HG02623 (cell line): ENCODE measurements around the gene ALOX5AP.

Source experiments
- ATAC-seq: cut with Tn5 transposase; IDR thresholded peaks from one replicate; pipeline ENCODE4 v1.9.1; 2021; ENCODE audit warnings: moderate library complexity; ENCODE audit not compliant: unreplicated experiment

Gene ALOX5AP

DNA sequence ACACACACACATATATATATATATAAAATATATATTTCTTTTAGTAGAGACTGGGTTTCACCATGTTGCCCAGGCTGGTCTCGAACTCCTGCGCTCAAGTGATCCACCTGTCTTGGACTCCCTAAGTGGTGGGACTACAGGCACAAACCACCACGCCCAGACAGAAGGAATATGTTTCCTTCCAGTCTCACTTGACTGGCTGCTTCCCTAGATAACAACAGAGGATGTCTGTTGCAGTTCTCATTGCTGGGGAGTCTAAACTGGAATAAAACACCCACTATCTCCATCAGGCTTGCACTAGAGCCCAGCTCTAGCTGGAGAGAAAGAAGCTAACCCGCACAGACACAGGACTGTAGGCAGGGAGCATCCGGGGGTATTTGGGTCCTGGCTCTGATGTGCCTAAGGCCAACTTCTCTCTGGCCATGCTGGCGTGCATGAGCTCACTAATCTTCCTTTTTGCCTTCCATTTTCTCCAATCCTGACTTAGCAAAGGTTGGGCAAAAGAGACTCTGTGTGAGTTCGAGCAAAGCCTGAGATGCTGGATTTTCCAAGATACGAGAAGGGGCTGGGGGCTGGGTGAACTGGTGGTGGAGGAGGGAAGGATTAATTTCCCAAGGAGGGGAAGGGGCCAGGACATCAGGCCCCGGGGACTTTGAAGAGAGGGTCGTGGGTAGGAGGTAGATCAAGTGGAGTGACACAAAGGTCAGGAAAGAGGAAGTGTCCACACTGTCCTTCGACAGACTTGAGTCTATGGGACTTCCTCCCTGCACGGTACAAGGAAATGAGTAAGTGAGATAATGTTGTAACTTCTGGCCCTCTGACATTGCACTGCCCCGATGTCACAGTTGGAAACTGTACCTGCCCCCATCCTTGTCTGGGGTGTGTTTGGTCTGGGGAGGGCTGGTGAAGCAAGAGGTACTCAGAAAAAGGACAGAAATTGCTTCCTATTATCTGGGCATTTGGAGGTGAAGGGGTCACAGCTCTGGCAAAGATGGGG, 22.5 kb upstream of the ALOX5AP start:
- ATAC-seq = no peak

DNA sequence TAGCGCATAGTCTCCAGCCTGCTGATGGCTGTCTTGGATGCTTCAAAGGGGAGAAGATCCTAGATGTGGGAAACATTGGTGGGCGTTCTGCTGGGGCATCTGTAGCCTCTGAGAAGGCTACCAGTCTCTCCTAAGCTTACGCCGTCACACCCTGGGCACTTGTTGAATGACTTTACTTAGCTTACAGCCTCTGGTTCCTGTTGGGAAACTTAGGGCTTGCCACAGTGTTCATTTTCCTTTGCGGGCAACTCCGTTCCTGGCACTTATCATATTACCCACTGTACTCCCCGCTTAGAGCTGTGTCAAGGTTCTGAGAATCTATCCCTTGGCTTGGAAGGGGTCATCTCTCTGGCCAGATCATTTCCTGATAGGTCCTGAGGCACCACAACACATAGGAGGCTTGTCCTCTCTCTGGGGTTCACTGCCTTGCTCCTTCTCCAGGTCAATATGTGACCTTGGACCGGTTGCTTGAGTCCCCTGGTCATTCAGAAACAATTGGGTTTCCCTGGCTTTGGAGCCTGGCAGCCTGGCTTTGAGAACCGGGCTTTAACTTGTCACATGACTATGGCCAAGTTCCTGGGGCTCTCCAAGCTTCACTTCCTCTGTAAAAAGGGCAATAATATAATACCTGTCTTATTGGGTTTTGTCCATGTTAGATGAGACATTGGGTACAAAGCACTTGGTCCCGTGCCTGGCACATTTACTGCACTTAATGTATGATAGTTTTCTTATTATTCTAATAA, 20.5 kb upstream of the ALOX5AP start:
- no peak for ATAC-seq

DNA sequence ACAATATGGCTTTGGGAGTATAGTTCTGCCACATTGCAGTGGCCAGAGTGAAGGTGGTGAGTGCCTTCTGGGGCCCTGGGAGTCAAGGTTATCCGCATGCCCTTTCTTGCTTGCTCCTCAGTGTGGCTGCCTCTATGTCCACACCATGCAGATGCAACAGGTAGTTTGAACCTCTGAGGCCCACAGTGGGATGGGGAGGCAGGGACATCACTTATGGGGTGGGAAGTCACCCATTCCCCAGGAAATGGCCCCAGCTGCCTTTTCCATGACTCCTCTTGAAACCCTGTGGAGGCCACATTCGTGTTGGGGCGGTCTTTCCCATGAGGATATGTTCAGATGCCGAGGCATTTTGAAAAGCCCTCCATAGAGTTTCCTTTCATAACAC, 20.0 kb upstream of the ALOX5AP start:
- ATAC-seq = no peak

DNA sequence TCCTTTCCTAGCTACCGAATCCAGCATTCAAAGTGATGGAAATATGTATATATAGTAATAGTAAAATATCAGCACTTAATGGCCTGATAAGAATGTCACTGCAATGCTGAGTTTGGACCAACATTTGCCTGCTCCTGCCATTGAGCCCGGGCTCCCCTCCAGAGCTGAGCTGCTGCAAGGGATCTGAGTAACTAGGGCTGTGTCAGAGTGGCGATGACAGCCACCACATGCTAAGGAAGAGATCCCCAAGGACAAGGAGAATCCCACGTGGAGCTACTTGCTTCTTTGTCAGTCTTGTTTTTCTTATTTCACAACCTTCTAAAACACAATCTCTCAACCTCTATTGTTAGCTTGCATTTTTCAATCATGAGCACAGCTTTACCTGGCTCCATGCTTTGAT, 19.5 kb upstream of the ALOX5AP start:
- no peak for ATAC-seq

DNA sequence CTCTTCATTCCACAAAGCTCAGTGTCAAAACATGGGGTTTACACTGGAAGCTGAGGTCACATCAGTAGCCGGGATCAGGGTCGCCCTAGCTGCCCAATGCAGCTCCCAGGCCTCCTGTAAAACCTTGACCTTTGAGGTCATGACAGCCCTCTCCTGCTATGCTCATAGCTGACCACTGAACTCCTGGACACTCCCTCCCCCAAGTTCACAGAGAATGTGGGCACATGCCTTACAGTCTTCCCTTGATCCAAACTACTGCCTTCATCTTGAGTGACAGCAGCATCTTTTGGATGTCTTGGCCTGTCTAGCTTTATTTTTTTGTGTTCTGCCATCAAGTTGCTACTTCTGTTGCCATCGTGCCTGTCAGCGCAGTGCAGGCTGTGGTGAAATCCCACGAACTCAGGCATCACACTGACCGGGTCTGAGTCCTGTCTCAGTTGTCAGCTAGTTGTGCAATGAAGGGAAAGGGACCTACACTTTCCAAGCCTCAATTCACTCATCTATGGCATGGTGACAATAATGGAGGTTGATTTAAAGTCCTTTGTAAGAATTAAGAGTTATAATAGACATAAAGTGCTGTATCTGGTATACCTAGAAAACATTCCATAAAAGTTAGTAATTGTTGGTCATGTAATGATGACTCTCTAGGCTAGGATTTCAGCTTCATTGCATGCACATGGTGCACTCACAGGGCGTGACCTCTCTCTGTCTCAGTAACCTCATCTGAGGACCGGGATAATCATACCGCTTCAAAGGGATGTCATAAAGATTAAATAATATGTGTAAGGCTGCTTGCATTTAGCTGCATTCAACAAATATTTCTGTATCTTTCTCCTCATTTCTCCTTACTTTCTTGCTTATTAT, 16.4 kb upstream of the ALOX5AP start:
- no peak for ATAC-seq

DNA sequence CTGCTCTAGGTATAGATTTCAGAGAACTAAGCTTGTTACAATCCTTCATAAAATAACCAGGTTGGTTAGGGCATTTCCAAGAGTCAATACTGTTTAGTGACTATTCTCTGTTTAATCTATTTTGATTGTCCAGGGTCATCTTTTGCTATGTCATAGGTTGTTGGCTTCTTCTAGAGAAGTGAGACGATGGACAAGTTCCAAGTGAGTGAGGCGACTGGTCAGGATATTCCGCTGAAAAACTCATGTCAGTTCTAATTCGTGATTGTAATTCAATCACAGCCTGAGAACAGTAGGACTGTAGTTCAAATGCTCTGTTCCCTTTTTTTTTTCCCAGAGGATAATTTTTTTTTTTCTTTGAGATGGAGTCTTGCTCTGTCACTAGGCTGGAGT, 15.8 kb upstream of the ALOX5AP start:
- no peak for ATAC-seq

DNA sequence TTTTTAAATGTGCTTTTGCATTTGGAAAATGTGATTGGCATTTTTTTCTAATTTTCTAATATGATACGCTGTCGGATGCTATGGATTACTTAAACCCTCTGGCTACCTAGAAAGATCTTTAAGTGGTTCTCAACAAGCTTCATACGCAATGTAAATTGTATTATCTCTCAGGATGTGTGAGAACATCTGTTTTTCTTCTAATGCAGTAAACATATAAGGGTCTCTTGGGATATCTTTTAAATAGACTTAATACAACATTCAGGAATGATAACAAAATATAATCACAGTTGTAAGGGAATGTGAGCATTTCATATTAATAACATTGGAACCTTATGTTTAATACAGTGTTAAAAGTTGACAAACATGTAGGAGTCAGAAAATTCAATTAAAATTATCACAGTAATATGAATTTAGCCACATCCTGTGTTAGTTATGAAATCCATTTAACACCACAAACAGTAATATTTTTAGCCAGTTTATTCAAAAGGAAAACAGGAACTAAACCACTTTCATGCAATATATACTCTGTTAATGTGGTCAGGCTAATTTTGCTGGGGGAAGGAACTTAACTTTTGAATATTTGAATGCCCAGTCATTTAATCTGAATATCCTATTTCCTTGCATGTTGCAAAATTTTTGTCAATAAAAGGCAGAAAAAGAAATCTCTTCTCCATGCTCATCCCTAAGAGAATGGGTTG, 15.0 kb upstream of the ALOX5AP start:
- peak; percentile 61 for ATAC-seq

DNA sequence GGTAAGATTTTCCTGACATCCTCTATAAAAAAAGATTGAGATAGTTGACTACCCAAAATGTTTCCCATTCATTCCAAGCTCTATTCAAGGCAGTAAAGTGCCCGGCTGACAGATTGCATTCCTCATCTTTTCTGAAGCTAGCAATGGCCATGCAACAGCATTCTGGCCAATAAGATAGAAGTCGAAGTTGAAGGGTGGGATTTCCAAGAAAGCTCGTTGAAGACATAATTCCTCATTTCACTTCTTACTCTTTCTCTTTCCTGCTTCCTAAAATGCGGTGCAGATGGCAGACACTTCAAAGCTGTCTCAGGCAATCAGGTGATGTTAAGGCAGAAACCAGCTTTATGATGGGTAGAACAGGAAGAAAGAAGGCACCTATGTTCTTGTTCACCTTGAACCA, 13.4 kb upstream of the ALOX5AP start:
- ATAC-seq = no peak

DNA sequence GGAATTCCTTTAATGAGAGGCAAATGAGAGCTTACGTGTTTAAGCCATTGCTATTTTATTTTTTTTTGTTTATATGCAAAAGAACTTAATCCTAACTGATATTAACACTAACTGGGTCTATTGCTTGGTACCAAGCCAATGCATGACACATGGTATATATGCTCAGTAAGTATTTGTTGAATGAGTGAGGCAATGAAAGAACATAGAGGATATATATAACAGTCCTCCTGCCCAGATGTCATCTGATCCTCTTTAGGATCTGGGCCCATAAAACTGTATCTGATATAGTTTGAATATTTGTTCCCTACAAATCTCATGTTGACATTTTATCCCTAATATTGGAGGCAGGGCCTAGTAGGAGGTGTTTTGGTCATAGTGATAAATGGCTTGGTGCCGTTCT, 13.0 kb upstream of the ALOX5AP start:
- ATAC-seq = no peak

DNA sequence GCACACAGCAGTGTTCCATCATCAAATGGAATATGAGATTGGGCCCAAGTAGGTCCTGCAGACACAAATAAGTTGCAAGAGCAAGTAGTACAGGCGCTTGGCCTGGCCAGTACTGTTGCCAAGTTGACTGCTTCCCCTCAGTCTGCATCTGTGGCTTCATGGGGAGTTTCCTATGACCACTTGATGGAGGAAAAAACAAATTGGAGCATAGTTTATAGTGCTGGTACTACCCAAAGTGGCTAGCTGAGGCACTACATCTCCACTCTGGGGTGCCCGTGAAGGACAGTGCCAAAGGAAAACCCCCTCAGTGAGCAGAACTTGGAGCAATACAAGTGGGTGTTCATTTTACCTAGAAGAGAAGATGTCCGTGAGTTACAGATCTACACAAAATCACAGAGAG, 10.6 kb upstream of the ALOX5AP start:
- no peak for ATAC-seq

DNA sequence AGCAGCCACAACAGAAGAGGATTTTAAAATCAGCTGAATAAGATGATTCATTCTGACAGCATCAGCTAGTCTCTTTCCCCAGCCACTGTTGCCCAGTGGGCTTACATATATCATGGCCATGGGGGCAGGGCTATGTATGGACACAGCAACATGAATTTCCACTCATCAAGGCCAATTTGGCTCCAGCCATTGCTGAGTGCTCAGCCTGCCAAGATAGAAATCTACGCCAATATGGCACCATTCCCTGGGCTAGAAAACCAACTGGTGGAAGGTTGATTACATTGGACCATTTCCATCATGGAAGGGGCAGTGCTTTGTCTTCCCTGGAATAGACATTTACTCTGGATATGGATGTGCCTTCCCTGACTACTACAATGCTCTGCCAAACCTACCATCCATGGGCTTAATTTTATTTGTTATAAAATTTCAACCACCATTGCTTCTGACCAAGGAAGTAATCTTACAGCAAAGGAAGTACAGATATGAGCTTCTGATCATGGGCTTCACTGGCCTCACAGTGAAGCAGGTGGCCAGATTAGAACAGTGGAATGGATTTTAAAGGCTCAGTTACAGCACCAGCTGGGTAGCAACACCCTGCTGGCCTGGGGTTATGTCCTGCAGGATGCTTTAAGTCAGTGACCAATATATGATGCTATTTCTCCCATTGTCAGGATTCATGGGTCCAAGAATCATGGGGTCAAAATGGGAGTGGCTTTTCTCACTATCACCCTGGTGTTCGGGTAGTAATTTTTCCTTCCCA, 9.8 kb upstream of the ALOX5AP start:
- no peak for ATAC-seq

DNA sequence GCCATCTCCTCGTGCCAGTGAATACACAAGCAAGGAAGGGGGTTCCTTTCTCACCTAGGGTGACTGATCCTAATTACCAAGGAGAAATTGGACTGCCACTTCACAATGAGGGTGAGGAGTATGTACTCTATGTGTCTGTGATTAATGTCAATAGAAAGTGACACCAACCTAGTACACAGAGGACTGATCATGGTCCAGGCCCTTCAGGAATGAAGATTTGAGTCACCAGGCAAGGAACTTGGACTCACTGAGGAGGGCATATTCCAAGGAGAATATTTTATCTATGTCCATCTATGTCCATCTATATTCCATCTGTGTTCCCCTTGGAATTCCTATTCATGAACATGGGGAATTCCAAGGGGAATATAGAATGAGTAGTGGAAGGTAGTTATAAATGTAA, 9.2 kb upstream of the ALOX5AP start:
- no peak for ATAC-seq

DNA sequence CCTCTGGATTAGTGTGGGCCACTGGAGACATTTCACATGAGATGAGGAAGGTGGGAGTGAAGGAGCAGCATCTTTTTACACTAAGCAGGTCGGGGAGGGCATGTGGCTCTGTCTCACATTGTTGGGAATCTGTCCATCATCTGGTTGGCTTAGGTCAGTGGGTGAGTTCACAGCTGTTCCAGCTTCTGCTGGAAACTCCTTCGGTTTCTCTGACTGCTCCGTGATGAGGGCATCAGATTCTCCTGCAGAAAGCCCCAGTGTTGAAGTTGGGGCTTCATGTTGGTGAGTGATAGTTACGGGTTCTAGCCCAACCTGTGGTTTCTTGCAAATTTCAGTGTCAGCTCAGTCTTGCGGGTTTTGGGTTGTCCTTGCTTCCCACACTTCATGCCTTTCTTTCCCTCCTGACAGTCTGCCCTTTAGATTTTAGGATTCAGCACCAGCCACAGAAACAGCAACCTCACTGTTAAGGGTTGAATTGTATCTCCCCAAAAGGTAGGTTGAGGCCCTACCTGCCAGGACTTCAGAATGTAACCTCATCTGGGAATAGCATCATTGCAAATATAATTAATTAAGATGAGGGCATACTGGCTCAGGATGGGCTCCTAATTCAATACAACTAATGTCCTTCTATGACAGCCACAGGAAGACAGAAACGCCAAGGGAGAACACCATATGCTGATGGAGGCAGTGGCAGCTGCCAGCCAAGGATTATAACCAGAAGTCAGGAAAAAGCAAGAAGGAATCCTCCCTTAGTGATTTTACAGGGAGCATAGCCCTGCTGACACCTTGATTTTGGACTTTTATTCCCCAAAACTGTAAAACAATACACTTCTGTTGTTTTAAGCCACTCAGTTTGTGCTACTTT, 7.6 kb upstream of the ALOX5AP start:
- no peak for ATAC-seq

DNA sequence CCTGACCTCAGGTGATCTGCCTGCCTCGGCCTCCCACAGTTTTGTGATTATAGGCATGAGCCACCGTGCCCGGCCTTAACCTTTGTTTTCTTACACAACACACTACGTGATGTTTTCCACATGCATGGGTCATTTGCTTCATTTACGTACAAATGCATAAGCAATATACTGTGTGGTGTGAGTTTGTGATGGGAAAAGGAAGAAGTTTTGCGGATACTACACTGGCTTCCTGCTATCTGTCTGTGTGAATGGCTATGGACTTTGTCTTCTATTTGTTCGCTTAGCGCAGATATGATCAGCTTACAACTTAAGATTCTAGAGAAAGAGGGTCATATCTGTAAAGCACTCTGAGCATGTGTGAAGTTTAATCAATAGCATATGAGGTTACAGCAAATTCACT, 5.5 kb upstream of the ALOX5AP start:
- no peak for ATAC-seq

DNA sequence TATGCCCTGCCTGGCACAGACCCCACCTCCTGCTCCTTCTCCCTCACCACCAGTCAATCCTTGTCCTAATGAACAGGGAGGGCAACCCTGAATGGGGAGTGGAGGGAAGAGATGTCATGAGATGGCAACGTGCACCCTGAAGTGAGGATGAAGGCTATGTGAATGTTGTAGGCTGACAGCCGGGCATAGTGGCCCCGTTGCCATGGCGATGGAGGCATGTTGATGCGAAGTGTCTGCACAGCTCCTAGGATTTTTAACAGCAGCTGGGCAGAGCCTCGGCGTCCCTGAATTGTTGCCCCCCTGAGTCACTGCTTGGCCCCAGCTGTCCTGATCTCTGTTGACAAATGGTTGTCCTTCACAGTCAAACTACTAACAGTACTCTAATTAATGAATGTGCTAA, 4.8 kb upstream of the ALOX5AP start:
- no peak for ATAC-seq

DNA sequence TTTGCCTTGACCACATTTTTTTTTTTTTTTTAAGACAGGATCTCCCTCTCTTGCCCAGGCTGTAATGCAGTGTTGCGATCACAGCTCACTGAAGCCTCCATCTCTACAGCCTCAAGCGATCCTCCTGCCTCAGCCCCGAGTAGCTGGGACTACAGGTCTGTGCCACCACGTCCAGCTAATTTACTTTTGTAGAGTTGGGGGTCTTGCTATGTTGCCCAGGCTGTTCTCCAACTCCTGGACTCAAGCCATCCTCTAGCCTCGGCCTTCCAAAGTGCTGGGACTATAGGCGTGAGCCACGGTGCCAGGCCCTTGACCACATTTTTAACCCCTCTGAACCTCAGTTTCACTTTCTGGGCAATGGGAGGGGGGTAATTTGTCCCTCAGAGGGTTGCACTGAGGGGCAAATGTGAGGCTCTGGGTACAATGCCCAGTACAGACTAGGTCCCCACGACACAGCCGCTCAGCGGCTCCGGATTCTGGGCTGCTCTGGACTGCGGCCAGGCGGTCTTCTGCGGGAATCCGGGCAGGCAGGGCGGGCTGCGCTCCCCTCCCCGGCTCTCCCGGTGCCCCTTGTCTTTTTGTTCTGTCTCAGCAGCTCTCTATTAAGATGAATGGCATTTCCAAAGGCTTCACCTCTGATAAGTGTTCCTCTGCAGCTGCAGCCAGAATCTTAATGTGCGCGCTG, 3.8 kb upstream of the ALOX5AP start:
- ATAC-seq = no peak

DNA sequence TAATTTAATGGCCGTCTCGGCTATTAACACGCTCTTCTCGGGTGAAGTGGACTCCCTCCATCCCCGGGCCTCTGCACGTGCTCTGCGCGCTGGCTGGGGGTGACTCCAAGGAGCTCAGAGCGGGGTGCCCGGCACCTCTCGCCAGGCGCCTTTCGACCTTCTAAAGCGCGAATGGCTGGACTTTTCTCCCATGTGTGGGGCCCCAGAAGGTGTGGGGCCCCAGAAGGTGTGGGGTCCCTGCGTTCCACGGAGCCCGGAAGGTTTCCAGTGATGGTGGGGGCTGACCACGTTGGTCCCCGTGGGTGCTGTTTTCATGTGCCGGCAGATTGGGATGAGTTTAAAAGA, 3.3 kb upstream of the ALOX5AP start:
- no peak for ATAC-seq

DNA sequence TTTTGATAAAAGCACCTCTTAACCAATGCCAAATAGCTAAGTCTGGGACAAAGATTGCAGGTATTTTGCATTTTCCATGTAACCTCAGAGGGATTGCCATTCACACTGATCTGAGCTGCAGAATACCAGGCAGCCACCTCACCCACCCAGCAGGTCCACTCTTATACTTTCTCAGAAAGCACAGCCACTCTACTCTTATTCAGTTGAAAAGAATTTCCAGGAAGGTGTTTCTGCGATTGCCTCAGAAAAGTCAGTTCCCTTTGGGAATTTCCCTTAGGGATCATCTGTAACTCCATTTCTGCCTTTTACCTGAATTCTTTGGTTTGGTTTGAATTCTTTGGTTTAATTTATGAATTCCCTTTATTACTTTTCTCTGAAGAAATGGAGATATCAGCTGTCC, 904 bp upstream of the ALOX5AP start:
- no peak for ATAC-seq

DNA sequence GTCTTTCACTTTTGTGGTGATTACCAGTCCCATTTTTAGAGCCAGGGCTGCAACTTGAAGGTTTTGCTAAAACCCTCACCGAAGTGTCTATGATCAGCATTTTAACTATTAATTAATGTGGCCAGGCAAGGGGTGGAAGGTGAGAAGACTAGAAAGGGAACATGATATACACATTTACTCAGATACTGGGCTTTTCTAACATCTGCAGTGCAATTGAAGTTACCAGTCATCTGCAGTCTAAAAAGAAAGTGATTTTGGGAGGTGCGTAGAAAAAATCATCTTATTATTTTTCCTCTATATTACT, 481 bp downstream of the ALOX5AP start:
- no peak for ATAC-seq
